Breast epithelium (tissue), 3 donors: ENCODE data around the gene FAN1.

Experiments used
- POLR2A ChIP-seq: fragments of 450-650 bp; IDR thresholded peaks from one replicate; pipeline ENCODE4 v1.6.1; 2016; ENCODE audit warnings: antibody characterized with exemption, mild to moderate bottlenecking, moderate library complexity
- TF ChIP-seq, protein P1 (sequence below), 3 donors: fragments of 450-650 bp; IDR thresholded peaks; one replicate each; pipeline ENCODE4 v1.5.1; 2016 to 2017; ENCODE audit warnings: antibody characterized with exemption in 3 of 3, mild to moderate bottlenecking in 3 of 3, moderate library complexity in 3 of 3

DNA sequence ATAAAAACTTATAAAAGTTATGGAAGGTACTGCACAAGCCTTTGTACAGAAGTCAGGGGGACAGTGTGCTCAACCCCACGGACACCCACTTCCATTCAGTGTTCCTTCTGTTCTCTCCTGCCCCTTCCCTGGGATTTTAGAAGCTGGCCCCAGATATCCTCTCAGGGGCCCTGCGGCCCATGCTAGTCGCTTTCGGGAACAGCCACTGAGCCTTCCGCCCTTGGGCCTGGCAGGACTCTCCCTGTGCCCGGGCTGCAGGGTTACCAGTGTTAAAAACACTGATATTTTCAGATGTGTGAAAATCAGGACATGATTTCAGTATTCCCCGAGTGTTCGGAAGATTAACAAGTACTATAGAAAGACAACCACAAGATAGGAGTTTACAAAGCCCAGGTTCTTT is 22.4 kb downstream of the FAN1 start:
- TF ChIP-seq, protein P1, sequence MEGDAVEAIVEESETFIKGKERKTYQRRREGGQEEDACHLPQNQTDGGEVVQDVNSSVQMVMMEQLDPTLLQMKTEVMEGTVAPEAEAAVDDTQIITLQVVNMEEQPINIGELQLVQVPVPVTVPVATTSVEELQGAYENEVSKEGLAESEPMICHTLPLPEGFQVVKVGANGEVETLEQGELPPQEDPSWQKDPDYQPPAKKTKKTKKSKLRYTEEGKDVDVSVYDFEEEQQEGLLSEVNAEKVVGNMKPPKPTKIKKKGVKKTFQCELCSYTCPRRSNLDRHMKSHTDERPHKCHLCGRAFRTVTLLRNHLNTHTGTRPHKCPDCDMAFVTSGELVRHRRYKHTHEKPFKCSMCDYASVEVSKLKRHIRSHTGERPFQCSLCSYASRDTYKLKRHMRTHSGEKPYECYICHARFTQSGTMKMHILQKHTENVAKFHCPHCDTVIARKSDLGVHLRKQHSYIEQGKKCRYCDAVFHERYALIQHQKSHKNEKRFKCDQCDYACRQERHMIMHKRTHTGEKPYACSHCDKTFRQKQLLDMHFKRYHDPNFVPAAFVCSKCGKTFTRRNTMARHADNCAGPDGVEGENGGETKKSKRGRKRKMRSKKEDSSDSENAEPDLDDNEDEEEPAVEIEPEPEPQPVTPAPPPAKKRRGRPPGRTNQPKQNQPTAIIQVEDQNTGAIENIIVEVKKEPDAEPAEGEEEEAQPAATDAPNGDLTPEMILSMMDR (IDR thresholded peaks at IDR 0.05) = no peak
- no peak for TF ChIP-seq POLR2A
